K562 (cell line): ENCODE results near the gene OR2B6. TPM values are rescaled to one million over a fixed set of nuclear protein-coding genes. Genes with fewer than 3 reads are reported as not detected.

Source experiments
- CXXC5 ChIP-seq: fragments of 250-450 bp; sonication (Bioruptor Pico); IDR thresholded peaks from 2 replicates; pipeline ENCODE4 v1.8.0; 2022; ENCODE audit warnings: inconsistent platforms, mild to moderate bottlenecking, moderate library complexity
- DIDO1 ChIP-seq: fragments of 450-650 bp; IDR thresholded peaks from 2 replicates; pipeline ENCODE4 v1.6.1; 2016; ENCODE audit warnings: low read depth, missing biosample characterization, missing genetic modification characterization
- HBP1 ChIP-seq: fragments of 450-650 bp; formaldehyde crosslinking; IDR thresholded peaks from 2 replicates; pipeline ENCODE4 v1.4.0; 2022; ENCODE audit warnings: missing genetic modification characterization
- HIVEP1 ChIP-seq: fragments of 250-450 bp; sonication (Bioruptor Pico); IDR thresholded peaks from 2 replicates; pipeline ENCODE4 v1.4.0; 2020; ENCODE audit warnings: mild to moderate bottlenecking
- KLF13 ChIP-seq: fragments of 450-650 bp; IDR thresholded peaks from 2 replicates; pipeline ENCODE4 v1.6.1; 2016; ENCODE audit warnings: missing genetic modification characterization, low read depth, mild to moderate bottlenecking, missing compliant biosample characterization, moderate library complexity, borderline replicate concordance
- MAFK ChIP-seq: IDR thresholded peaks from 2 replicates; pipeline ENCODE4 v1.6.1; 2011; ENCODE audit warnings: low read length, improper control_type of control experiment
- NCOR1 ChIP-seq: fragments of 450-650 bp; IDR thresholded peaks from 2 replicates; pipeline ENCODE4 v1.6.1; 2016; ENCODE audit warnings: mild to moderate bottlenecking, moderate library complexity
- NR2C1 ChIP-seq, 2 experiments: fragments of 450-650 bp; IDR thresholded peaks; 2 replicates each; pipeline ENCODE4 v1.6.1; 2017; ENCODE audit warnings: mild to moderate bottlenecking in 2 of 2, antibody characterized with exemption in 1 of 2, inconsistent platforms in 1 of 2, missing compliant biosample characterization in 1 of 2, missing genetic modification characterization in 1 of 2
- PATZ1 ChIP-seq: fragments of 250-450 bp; sonication (Bioruptor Pico); IDR thresholded peaks from 2 replicates; pipeline ENCODE4 v1.5.0; 2020; ENCODE audit warnings: mild to moderate bottlenecking, borderline replicate concordance
- SMAD3 ChIP-seq: fragments of 450-650 bp; formaldehyde crosslinking; conservative IDR thresholded peaks from 2 replicates; pipeline ENCODE4 v1.4.0; 2020; ENCODE audit warnings: mild to moderate bottlenecking
- ZBTB49 ChIP-seq: sonication (generic); formaldehyde crosslinking; IDR thresholded peaks from 2 replicates; pipeline ENCODE4 v1.8.0; 2022; ENCODE audit warnings: missing genetic modification reagents, mild to moderate bottlenecking, borderline replicate concordance
- ZNF197 ChIP-seq: fragments of 200-800 bp; sonication (Bioruptor generic); IDR thresholded peaks from 2 replicates; pipeline ENCODE4 v1.6.1; 2016; ENCODE audit warnings: low read depth, missing genetic modification characterization, missing compliant biosample characterization
- ZNF583 ChIP-seq: fragments of 250-450 bp; sonication (Bioruptor Pico); IDR thresholded peaks from 2 replicates; pipeline ENCODE4 v1.4.0; 2020
- ZNF592 ChIP-seq: fragments of 450-650 bp; IDR thresholded peaks from 2 replicates; pipeline ENCODE4 v1.6.1; 2017; ENCODE audit warnings: antibody characterized with exemption, mild to moderate bottlenecking
- ZNF766 ChIP-seq: fragments of 200-800 bp; sonication (Bioruptor generic); conservative IDR thresholded peaks from 2 replicates; pipeline ENCODE4 v1.6.1; 2016; ENCODE audit warnings: missing genetic modification characterization, missing compliant biosample characterization
- polyA plus RNA-seq, 8 experiments: library from polyadenylated mRNA; depleted of rRNA in 4 of 8; stranded (reverse) in 5 of 8; unstranded in 3 of 8; fragments of >200 nt; fragmentation: Nextera tagmentation in 2 of 8; fragmentation: Illumina TruSeq in 1 of 8; extraction: Ambion mirVana in 2 of 8; extraction: Trizol in 1 of 8; gene quantifications; 2 replicates each; pipeline versions ENCODE4 v1.2.1 to v1.2.3, GENCODE V29; 2011 to 2014; ENCODE audit warnings: inconsistent platforms in 1 of 8, missing spikeins in 1 of 8
- total RNA-seq, 7 experiments: library from RNA; depleted of rRNA in 6 of 7; stranded (reverse); fragments of >200 nt in 6 of 7; fragmentation: Illumina TruSeq in 2 of 7; extraction: Trizol in 2 of 7; gene quantifications; 2 replicates each; pipeline versions ENCODE4 v1.2.1 to v1.2.3, GENCODE V29; 2011 to 2021; ENCODE audit warnings: low replicate concordance in 1 of 7

OR2B6 gene
- total and polyA plus RNA-seq, 9 of the 15 experiments (the other 6 are each of a cell fraction or from before 2014, with no cell fraction given), result 1.9 to 18.7 (median 4.4) TPM

- TF ChIP-seq NCOR1 (peak; percentile 85), KLF13 (tag) (0 out of 2 replicates have a peak, but pooled peaks have one; percentile 42), ZNF583 (CRISPR knock-in tag) (peak; percentile 91), MAFK (peak; percentile 71), DIDO1 (tag) (peak; percentile 83), NR2C1 (IDR thresholded peaks at IDR 0.05) (no peak), NR2C1 (tag; IDR thresholded peaks at IDR 0.05) (peak; percentile 91), CXXC5 (peak; percentile 77), PATZ1 (CRISPR knock-in tag) (peak; percentile 82; the same call in 1 of the 2 replicates), SMAD3 (CRISPR knock-in tag) (peak; percentile 98), HIVEP1 (CRISPR knock-in tag) (peak; percentile 89), ZNF766 (CRISPR knock-in tag) (peak; percentile 98), ZNF592 (peak; percentile 99), ZNF197 (CRISPR knock-in tag) (peak; percentile 96), HBP1 (CRISPR knock-in tag) (peak; percentile 94), ZBTB49 (no peak)
These were observed 43.5 kb downstream of the OR2B6 start (continued) for GRCh38 chr6:28000351-28001045.
